ENCODE results near the gene CWC25. TPM values are rescaled to one million over a fixed set of nuclear protein-coding genes. Genes with fewer than 3 reads are reported as not detected.

The CWC25 gene
- total and polyA plus RNA-seq, 2 of the 13 experiments (the other 11 are each of a cell fraction or from before 2014, with no cell fraction given) = 15.6 to 22.7 TPM

- TF ChIP-seq, protein P1, sequence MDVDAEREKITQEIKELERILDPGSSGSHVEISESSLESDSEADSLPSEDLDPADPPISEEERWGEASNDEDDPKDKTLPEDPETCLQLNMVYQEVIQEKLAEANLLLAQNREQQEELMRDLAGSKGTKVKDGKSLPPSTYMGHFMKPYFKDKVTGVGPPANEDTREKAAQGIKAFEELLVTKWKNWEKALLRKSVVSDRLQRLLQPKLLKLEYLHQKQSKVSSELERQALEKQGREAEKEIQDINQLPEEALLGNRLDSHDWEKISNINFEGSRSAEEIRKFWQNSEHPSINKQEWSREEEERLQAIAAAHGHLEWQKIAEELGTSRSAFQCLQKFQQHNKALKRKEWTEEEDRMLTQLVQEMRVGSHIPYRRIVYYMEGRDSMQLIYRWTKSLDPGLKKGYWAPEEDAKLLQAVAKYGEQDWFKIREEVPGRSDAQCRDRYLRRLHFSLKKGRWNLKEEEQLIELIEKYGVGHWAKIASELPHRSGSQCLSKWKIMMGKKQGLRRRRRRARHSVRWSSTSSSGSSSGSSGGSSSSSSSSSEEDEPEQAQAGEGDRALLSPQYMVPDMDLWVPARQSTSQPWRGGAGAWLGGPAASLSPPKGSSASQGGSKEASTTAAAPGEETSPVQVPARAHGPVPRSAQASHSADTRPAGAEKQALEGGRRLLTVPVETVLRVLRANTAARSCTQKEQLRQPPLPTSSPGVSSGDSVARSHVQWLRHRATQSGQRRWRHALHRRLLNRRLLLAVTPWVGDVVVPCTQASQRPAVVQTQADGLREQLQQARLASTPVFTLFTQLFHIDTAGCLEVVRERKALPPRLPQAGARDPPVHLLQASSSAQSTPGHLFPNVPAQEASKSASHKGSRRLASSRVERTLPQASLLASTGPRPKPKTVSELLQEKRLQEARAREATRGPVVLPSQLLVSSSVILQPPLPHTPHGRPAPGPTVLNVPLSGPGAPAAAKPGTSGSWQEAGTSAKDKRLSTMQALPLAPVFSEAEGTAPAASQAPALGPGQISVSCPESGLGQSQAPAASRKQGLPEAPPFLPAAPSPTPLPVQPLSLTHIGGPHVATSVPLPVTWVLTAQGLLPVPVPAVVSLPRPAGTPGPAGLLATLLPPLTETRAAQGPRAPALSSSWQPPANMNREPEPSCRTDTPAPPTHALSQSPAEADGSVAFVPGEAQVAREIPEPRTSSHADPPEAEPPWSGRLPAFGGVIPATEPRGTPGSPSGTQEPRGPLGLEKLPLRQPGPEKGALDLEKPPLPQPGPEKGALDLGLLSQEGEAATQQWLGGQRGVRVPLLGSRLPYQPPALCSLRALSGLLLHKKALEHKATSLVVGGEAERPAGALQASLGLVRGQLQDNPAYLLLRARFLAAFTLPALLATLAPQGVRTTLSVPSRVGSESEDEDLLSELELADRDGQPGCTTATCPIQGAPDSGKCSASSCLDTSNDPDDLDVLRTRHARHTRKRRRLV (CRISPR knock-in tag; IDR thresholded peaks at IDR 0.05) = no peak
- TF ChIP-seq ZNF318 (CRISPR knock-in tag; IDR thresholded peaks at IDR 0.05) = 0 out of 2 replicates have a peak, but pooled peaks have one; percentile 25
- no peak for TF ChIP-seq ZBTB10 (CRISPR knock-in tag; IDR thresholded peaks at IDR 0.05; ENCODE audit: borderline replicate concordance)
- TF ChIP-seq FOXC1 (CRISPR knock-in tag; IDR thresholded peaks at IDR 0.05; ENCODE audit: borderline replicate concordance) = peak; percentile 53; the same call in 1 of the 2 replicates
- peak; percentile 78; the same call in 1 of the 2 replicates for TF ChIP-seq ZNF788 (CRISPR knock-in tag; IDR thresholded peaks at IDR 0.05; ENCODE audit: borderline replicate concordance)
- no peak for TF ChIP-seq ZBTB21 (CRISPR knock-in tag; IDR thresholded peaks at IDR 0.05)
- no peak for TF ChIP-seq ELF1 (CRISPR knock-in tag; IDR thresholded peaks at IDR 0.05)
- TF ChIP-seq SP1 (IDR thresholded peaks at IDR 0.05) = no peak
- no peak for TF ChIP-seq SP1 (CRISPR knock-in tag; IDR thresholded peaks at IDR 0.05)
- TF ChIP-seq, protein P2, sequence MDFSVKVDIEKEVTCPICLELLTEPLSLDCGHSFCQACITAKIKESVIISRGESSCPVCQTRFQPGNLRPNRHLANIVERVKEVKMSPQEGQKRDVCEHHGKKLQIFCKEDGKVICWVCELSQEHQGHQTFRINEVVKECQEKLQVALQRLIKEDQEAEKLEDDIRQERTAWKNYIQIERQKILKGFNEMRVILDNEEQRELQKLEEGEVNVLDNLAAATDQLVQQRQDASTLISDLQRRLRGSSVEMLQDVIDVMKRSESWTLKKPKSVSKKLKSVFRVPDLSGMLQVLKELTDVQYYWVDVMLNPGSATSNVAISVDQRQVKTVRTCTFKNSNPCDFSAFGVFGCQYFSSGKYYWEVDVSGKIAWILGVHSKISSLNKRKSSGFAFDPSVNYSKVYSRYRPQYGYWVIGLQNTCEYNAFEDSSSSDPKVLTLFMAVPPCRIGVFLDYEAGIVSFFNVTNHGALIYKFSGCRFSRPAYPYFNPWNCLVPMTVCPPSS (IDR thresholded peaks at IDR 0.05) = no peak
These were observed 26.3 kb downstream of the CWC25 start (continued) for GRCh38 chr17:38798614-38799500.

All from HepG2 (cell line).